ENCODE results near the gene SPG7.

DNA sequence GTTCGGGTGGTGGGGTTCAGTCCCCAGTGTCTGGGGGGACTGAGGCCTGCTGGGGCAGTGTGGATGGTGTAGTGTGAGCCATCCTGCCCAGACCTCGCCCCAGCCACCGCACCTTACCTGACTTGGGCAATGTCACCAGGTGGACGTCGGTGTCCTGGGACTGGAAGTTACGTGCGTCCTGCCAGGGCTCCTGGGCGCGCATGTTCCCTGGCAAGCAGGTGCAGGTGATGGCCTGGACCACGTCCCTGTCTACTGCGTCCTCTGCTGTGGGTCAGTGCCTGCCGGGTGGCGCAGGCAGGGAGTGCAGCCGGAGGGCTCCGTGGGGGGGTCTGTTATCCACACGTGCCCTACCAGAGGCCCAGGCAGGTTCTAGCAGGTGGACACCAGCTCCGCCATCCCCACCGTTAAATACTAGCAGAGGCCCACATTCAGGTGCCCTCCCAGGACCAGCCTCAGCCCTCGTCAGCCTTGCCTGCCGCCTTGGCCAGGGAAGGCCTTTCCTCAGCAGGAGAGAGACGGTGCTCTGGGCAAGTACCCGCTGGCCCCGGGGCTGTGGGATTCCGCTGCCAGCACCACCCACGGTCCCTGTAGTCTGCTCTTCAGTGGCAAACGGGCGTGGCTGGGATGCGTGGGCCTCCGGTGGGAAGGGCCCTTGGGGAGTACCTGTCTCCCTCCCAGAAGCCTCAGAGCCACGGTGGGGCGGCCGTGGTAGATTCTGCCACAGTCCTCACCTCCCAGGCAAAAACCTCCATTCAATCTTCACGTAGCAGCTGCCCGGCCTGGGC lies 97.2 kb downstream of the SPG7 start:
- TF ChIP-seq, protein P1, sequence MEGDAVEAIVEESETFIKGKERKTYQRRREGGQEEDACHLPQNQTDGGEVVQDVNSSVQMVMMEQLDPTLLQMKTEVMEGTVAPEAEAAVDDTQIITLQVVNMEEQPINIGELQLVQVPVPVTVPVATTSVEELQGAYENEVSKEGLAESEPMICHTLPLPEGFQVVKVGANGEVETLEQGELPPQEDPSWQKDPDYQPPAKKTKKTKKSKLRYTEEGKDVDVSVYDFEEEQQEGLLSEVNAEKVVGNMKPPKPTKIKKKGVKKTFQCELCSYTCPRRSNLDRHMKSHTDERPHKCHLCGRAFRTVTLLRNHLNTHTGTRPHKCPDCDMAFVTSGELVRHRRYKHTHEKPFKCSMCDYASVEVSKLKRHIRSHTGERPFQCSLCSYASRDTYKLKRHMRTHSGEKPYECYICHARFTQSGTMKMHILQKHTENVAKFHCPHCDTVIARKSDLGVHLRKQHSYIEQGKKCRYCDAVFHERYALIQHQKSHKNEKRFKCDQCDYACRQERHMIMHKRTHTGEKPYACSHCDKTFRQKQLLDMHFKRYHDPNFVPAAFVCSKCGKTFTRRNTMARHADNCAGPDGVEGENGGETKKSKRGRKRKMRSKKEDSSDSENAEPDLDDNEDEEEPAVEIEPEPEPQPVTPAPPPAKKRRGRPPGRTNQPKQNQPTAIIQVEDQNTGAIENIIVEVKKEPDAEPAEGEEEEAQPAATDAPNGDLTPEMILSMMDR (IDR thresholded peaks at IDR 0.05; ENCODE audit: low read length) = no peak
- TF ChIP-seq EZH2 (optimal IDR thresholded peaks at IDR 0.05; ENCODE audit: low read depth, low read length) (no peak), EZH2phosphoT487 (IDR thresholded peaks at IDR 0.05; ENCODE audit: low read length) (no peak)

All from MM.1S (cell line).